Measurements from ENCODE around the gene MAP1LC3B2.

DNA sequence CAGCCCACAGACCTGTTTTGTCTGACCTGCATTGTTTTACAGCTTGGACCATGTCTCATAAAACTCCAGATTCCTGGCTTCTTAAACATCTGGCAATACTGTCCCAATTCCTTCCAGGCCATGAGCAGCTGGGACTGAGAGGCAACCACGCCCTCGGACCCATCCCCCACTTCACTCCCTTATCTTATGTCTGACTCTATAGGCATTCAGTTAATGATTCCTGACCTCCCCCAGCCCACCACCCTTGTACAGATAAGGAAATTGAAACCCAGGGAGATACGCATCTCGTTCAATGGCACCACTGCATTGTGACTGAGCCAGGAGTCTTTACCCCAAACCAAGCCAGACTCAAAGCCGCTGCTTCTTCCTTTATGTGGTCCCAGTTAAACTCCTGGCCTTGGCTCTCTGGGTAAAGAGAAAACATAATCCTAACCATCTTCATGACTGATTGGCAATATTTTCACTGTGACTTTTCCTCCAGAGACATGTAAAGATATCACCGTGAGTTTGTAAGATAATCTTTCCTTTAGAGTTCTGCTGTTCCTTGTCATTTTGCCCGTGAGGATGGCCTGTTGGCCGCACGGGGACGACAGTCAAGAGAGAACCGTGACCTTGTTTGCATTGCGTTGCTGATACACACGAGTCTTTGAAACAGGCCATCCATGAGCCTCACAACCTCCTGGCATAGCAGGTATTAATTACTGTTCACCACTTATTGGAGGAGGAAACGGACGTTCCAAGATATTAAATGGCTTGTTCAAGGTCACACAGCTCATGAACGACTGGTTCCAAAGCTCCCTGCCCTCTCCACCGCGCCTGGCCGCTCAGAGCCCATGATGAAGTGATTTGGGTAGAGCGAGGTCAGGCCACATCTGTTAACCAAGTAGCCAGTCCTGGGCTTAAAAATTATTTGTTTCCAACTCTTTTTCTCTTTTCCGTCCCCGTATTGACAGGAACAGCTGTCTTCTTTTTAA lies 39.4 kb downstream of the MAP1LC3B2 start:
- no peak for TF ChIP-seq ARID4B (CRISPR knock-in tag; IDR thresholded peaks at IDR 0.05; ENCODE audit: borderline replicate concordance)
- no peak for TF ChIP-seq NR1H2 (CRISPR knock-in tag; IDR thresholded peaks at IDR 0.05)
- TF ChIP-seq, protein P1, sequence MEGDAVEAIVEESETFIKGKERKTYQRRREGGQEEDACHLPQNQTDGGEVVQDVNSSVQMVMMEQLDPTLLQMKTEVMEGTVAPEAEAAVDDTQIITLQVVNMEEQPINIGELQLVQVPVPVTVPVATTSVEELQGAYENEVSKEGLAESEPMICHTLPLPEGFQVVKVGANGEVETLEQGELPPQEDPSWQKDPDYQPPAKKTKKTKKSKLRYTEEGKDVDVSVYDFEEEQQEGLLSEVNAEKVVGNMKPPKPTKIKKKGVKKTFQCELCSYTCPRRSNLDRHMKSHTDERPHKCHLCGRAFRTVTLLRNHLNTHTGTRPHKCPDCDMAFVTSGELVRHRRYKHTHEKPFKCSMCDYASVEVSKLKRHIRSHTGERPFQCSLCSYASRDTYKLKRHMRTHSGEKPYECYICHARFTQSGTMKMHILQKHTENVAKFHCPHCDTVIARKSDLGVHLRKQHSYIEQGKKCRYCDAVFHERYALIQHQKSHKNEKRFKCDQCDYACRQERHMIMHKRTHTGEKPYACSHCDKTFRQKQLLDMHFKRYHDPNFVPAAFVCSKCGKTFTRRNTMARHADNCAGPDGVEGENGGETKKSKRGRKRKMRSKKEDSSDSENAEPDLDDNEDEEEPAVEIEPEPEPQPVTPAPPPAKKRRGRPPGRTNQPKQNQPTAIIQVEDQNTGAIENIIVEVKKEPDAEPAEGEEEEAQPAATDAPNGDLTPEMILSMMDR (IDR thresholded peaks at IDR 0.05), result no peak
- TF ChIP-seq SP1 (CRISPR knock-in tag; conservative IDR thresholded peaks at IDR 0.05), result no peak
- TF ChIP-seq ATF3 (CRISPR knock-in tag; conservative IDR thresholded peaks at IDR 0.05), result no peak
- TF ChIP-seq MAX (CRISPR knock-in tag; IDR thresholded peaks at IDR 0.05), result no peak
- no peak for TF ChIP-seq FOXJ3 (CRISPR knock-in tag; IDR thresholded peaks at IDR 0.05; ENCODE audit: borderline replicate concordance)

Measured in WTC11 (cell line).